ENCODE results near the gene SLC16A6.
A peak's percentile ranks its signal among the peaks of the same experiment; 100 is the strongest.
"Not testable (repeated sequence)": the region's sequence is repeated elsewhere in the genome, so short reads cannot be mapped to it uniquely, and the experiment has no call there.

SLC16A6 gene

DNA sequence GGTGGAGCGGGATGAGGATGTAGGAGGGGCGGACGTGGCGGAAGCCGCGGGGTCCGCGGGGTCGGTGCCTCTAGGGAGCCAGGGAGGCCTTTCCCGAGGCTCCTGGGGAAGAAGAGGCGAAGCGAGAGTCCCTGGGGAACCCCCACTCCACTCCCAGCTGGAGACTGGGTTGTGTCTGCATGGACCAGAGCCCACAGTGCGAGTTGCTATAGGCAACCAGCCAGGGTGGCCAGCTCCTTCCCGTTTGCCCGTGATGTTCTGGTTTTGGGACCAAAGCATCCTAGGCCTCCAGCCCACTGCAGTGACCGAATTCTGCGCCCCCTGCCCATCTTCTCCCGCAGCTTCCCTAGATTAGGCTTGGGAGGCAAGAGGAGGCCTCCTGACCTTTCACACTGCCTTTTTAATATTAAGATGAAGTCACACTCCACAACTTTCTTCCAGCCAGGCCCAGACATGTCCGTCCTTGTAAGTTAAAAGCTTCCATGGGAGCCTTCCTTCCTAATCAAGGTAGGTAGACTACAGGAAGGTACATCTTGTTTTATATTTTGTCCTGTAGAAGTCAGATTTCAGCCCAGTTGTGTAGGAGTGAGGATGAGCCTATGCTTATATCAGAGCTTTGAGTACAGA, 42.6 kb downstream of the SLC16A6 start:
- no peak for DNase-seq (ENCODE audit: low read depth)

DNA sequence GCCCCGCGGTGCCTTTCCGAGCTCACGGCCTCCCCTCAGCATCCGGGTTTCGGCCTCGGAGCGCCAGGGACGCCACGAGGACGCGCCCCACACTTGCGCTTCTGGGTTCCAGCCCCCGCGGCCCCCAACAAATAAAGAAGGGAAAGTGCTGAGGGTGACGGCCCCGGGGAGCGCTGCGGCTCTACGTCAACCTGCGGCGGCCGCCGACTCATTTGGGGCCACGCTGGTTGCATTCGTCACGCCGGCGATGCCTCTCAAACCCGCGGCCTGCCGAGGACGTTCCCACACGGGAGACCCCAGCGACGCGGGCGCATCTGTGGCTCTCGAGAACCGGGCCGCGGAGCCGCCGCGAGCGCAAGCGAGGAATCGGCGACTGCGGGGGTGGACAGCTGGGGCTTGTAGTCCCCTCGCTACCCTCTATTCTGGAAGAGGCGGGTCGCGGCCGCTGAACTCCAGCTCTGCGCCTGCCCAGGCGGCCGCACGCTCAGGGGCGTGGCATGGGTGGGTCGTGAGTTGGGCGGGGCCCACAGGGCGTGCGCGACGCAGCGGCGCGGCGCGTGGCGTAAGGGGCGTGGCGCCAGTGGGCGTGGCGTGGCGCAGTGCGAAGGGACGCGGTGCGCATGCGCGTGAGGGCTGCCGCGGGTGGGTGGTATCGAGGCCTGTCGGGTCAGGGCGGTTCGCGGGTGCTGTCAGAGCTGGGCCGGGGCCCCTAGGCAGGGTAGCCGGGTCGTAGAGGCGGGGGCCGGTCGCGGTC, 43.3 kb downstream of the SLC16A6 start, which contains the start of gene AMZ2:
AMZ2 (plus strand) TSS at position 599 of the 754 bp plus-strand sequence. CDS start 2,145 bp downstream, outside the sequence.
- DNase-seq (ENCODE audit: low read depth), result peak; percentile 95

DNA sequence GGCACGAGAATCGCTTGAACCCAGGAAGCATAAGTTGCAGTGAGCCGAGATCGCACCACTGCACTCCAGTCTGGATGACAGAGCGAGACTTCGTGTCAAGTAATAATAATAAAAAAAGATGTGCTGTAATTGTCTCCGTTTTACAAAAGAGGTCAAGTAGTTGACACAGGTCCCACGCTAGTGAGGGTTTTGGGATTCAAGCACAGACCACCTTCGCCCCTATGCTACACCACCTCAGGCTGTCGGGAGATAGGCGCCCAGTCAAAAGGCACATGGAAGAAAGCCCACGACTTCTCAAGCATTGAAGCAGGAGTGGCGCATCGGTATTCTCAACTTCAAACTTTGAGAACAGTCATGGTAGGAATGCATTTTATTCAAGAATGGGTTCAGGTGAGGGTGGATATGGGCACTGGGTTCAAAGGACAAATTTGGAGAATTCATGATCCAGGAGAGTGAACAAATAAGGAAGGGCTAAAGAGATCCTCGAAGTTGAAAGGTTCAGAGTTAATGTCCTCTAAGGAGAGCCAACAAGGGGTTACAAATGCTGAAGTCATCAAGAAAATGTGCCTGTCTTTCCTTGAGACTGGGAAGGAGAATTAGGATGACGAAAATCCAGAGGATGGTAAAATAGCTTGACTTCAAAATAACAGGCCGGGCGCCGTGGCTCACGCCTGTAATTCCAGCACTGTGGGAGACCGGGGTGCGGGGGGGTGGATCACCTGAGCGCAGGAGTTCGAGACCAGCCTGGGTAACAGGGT, 44.5 kb downstream of the SLC16A6 start:
- DNase-seq (ENCODE audit: low read depth), result no peak

DNA sequence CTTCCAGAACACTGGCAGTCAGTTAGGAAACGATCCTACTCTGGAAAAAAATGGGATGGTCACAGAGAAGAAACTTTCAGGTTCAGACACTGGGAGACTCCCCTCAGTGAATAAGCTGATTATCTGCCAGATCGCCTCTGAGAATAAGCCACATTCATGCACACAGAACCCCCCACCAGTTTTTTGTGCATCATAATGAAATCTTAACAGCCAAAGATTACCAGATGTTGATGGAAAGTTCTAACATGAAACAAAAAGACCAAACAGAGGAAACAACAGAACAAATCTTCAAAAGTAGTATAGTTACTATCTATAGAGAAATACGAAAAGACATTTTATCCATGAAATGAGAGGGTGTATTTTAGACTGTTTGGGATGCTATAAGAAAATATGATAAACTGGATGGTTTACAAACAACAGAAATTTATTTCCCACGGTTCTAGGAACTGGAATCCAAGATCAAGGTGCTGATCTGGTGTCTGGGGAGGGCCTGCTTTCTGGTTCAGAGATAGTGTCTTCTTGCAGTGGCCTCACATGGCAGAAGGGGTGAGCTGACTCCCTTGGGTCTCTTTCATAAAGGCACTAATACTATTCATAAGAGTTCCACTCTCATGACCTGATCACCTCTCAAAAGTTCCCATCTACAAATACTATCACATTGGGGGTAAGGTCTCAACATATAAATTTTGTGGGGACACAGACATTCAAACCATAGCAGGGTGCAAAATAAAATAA, 51.1 kb downstream of the SLC16A6 start:
- no peak for DNase-seq (ENCODE audit: low read depth)

DNA sequence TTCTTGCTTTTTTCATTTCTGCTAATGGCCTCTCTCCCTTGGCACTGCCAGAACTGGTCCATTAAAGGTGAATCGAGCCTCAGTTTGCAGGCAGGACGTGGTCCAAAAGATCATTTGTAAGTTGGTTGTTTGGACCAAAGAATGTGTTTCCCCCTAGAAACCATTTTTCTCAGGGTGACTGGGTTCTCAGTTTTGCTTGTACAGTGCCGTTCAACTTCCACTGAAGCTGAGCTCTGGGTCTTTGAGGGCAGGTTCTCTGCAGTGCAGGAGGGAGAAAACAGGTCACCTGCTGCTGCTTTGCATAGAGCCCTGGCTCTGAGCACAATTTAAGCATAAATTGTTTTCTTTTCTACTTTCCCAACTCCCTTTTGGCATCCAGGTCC, 52.1 kb downstream of the SLC16A6 start:
- DNase-seq (ENCODE audit: low read depth), result no peak

DNA sequence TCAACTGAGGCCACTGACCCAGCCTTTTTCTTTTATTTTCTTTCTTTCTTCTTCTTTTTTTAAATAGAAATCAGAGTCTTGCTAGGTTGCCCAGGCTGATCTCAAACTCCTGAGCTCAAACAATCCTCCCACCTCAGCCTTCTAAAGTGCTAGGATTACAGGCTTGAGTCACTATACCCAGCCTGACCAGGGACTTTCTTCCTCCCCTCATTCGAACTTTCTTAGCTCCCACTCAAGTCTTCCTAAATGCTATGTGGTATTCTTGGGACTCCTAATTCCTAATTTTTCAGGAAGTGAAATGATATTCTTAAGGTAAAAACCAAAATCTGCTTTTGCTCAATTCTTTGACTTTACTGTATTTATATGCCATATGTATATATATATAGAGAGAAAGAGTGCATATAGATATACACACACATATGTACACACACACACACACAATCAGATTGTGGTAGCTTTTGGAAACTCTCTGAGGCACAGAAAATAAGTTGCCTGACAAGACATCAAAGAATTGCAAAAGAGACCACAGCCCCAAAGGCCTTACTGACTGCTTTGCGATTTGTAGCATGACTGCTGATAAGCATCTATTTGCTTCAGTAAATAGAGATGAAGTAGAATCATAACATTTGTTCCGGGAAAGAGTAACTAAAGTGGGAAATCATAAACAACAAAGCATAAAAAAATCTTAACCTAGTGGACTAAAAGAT, 52.6 kb downstream of the SLC16A6 start:
- no peak for DNase-seq (ENCODE audit: low read depth)

DNA sequence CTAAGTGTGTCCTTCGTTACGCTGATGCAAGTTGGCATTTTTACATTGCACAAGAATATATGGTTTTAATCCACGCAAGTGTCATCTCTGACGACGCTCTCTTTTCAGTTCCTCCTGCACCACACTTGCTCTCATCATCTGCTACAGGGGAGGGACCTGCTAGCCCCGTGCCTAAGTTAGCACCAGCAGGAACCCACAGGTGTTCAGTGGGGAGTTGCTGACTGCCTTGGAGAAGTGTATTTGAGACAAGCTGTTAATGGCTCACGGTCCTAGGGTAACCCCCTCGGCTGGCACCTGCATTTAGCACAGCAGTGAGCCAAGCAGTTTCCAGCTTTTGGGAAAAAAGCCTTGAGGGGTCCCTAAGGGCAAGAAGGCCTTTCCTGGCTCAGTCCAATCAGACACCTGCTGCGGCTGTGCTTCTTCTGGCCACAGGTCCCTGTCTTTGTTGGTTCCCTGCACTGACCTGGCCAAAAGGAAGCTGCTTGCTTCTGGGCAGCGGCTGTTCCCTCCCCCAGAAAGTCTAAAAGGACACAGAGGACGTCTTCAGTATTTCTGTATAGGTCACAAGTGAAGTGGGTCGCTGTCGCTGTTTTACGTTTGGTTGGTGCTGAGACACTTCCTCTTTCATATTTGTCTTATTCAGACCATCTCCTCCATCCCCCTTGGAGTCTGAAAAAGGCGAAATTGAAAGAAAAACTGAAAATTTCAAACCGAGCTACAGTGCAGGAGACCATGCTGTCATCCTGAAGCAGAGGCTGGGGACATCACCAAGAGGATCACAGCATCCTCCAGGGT, 53.4 kb downstream of the SLC16A6 start:
- DNase-seq (ENCODE audit: low read depth), result not testable (repeated sequence)

DNA sequence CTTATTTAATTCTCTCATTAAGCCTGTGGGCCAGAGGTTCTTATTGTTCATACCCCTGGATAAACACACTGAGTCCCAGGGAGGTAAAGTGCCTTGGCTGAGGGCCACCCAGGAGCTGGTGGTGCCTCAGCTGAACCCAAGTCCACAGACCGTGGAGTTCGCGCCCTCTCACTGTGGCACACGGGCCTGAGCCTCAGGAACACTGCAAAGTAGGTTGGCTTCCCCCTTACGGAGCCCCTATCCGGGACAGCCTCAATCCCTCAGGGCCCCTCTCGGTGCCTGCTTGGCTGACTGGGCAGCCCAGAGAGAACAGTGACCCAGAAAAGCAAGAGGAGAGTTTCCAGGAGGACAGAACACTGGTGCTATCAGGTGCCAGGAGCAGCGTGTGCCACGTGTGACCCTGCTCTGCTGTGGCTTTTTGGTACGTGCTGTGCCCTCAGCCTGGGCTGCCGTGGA, 55.6 kb downstream of the SLC16A6 start:
- DNase-seq (ENCODE audit: low read depth), result not testable (repeated sequence)

DNA sequence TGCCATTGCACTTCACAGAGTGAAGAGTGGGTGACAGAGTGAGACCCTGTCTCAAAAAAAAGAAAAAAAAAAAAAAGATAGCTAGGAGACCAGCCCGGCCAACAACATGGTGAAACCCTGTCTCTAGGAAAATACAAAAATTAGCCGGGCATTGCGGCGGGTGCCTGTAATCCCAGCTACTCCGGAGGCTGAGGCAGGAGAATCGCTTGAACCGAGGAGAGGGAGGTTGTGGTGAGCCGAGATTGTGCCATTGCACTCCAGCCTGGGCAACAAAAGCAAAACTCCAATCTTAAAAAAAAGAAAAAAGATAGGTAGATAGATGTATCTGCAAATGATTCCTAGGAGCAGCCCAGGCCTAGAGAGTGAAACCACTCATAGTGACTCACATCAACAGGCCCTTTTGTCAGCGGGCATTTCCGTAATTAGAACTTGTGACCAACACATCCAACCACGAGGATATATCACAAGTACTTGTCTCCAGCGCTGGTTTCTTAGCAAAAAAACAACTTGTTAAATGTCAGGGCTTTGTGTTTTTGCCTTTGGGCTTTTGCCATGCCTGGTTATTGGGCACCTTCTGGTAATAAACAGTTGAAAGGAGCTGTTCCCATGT, 56.1 kb downstream of the SLC16A6 start:
- DNase-seq (ENCODE audit: low read depth), result not testable (repeated sequence)

DNA sequence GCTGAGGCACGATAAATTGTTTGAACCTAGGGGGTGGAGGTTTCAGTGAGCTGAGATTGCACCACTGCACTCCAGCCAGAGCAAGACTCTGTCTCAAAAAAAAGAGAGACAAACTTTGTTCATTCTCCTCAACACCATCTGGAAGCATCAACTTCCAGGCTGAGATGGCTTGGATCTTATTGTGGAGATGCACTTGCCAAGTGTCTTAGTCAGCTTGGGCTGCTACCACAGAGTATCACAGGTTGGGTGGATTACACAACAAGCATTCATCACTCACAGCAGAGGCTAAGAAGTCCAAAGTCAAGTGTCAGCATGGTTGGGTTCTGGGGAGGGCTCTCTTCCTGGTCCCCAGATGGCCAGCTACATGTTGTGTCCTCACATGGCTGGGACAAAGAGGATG, 58.2 kb downstream of the SLC16A6 start:
- not testable (repeated sequence) for DNase-seq (ENCODE audit: low read depth)

DNA sequence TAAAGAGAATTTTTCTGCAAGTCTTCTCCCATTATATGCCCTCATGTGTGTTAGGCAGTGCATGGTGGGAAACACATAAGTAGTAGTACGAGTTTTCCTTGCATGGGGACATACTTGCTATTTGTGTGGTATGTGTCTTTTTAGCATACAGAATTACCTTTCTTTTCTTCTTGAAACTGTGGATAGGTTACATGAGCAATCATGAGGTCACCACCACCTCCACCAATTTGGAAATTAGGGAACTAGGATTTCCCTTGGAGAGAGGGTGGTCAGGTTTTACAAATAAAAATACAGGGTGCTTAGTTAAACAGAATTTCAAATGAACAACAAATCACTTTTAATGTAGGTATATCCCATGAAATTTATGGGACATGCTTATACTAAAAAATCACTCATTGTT, 59.4 kb downstream of the SLC16A6 start:
- DNase-seq (ENCODE audit: low read depth), result no peak

DNA sequence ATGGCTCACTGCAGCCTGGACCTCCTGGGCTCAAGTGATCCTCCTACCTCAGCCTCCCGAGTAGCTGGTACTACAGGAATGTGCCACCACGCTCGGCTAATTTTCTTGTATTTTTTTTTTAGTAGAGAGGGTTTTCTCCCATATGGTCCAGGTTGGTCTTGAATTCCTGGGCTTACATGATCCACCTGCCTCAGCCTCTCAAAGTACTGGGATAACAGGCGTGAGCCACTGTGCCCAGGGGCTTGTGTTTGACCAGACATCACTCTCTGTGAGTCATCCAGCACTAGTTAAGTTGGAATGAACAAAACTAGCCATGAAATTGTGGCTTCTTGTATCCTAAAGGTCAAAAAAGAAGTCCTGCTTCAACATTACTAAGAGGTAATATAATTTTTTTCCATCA, 59.8 kb downstream of the SLC16A6 start:
- not testable (repeated sequence) for DNase-seq (ENCODE audit: low read depth)

DNA sequence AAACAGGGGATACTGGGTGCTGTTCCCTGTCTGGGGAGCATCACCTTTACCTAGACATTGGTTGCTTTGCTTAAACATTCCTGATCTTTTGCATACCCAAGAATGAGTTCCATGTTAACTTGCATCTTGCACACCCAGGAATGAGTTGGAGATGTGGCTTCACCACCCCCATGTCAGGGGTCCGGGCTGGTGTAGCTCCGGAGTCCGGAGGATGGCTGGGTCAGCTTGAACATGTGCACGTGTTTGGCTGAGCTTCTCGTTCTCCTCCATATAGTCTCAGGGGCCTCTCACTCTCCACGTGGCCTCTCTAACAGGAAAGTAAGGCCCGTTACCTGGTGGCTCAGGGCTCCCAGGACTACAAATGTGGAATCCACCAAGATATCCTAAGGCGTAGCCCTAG, 61.3 kb downstream of the SLC16A6 start:
- no peak for DNase-seq (ENCODE audit: low read depth)

DNA sequence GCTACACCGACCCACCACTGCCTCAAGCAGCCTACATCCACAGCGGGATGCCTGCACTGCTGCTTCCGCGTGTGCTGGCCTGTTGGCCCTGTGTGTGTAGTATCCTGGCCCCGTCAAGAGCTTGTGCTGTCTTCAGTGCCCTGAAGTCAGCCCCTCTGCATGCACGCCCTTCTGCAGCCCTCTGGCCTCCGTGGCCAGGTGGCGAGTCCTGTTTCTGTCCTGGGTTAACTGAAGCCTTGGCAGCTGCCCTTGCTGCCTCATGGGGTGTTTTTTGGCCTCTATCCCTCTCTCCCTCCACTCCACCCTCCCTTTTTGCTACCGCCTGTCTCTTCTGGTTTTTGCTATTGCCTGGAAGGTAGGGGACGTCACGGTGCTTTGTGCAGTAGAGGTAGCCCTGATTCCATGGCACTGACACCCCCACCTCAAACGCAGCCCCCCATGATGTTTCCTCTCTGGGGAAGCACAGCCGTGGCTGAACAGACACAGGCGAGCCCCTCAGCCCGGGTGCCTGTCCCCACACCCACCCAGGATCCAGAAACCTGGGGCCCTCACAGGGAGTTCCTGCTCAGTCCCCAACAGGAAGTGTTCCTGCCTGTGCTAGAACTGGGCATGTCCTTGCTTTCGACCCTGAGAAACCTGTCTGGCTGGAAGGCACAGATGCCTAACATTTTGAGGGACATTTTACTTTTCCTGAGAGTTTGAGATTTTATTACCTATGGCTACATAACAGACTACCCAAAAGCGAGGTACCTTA, 61.9 kb downstream of the SLC16A6 start:
- DNase-seq (ENCODE audit: low read depth), result no peak

DNA sequence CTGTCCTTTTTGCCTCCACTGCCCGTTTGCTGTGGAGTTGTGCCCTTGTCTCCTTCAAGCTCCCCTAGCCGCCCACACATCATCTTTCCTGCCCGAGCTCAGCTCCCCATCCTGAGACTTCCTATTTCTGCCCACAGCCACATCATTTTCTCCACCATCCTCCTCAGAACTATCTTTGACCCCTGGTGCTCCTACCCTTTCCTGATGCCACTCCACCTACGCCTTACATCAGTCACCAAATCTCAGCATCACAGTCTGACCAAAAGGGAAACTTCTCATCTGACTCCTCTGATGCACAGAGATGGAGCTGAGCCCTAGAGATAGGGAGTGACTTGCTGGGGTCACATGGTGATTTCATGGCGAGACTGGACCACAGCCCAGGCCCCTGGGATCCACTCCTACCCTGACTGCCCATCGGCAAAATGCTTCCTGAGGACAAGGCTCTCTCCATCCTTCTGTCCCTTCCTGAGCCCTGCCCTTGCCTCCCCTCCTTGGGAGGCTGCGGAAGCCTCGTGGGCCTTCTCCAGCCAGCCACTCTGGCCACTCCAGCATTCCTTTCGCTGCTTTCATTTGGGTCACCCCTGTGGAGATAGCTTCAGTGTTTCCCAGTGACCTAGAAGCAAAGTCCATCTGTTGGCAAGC, 62.8 kb downstream of the SLC16A6 start:
- DNase-seq (ENCODE audit: low read depth), result not testable (repeated sequence)

DNA sequence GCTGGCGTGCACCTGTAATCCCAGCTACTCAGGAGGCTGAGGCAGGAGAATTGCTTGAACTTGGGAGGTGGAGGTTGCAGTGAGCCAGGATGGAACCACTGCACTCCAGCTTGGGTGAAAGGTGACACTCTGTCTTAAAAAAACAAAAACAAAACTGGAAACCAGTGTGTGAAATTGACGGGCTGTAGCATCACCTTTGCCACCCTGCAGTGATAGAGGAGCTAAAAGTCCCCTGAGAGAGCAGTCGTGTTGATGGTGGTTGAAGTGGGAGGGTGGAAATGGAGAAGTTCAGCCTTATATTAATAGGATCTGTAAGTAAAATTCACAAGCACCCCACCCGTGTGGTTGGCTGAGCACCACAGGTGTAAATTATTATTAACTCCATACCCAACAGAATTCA, 65.9 kb downstream of the SLC16A6 start:
- DNase-seq (ENCODE audit: low read depth), result not testable (repeated sequence)

DNA sequence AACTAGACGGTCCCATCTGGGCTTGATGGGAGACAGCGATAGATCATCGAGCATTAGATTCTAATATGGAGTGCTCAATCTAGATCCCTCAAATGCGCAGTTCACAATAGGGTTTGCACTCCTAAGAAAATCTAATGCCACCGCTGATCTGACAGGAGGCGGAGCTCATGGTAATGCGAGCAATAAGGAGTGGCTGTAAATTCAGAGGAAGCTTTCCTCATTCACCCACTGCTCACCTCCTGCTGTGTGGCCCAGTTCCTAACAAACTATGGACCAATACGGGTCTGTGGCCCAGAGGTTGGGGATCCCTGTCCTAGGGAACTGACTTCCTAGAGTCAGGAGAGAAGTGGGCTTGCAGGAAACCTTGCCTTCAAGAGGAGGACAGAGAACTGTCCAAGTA, 68.3 kb downstream of the SLC16A6 start:
- no peak for DNase-seq (ENCODE audit: low read depth)

DNA sequence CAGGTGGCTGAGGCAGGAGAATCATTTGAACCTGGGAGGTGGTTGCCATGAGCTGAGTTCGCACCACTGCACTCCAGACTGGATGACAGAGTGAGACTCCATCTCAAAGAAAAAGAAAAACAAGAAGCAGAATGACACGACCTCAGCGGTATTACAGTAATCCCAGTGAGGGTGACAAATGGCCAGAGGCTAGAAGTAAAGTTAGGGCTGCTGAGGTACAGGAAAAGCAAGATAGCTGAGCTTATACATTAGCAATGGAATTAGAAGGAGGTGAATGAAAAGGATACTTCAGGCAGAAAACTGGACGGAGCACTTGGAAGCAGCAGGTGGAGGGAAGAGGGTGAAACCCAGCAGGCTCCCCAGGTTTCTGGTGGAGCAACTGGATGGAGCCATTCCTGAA, 69.1 kb downstream of the SLC16A6 start:
- no peak for DNase-seq (ENCODE audit: low read depth)

DNA sequence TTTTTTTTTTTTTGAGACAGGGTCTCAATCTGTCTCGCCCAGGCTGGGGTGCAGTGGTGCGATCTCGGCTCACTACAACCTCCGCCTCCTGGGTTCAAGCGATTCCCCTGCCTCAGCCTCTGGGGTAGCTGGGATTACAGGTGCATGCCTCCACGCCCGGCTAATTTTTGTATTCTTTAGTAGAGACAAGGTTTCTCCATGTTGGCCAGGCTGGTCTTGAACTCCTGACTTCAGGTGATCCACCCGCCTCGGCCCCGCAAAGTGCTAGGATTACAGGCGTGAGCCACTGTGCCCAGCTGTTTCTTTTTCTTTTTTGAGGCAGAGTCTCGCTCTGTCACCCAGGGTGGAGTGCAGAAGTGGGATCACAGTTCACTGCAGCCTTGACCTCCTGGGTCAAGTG, 70.1 kb downstream of the SLC16A6 start:
- DNase-seq (ENCODE audit: low read depth), result not testable (repeated sequence)
